ENCODE data around the gene CRY1. TPM values are rescaled to one million over a fixed set of nuclear protein-coding genes. Genes with fewer than 3 reads are reported as not detected.
A peak's percentile ranks its signal among the peaks of the same experiment; 100 is the strongest.

Gene CRY1
- total RNA-seq, 1 experiment from 2014 or later: 23.1 TPM

DNA sequence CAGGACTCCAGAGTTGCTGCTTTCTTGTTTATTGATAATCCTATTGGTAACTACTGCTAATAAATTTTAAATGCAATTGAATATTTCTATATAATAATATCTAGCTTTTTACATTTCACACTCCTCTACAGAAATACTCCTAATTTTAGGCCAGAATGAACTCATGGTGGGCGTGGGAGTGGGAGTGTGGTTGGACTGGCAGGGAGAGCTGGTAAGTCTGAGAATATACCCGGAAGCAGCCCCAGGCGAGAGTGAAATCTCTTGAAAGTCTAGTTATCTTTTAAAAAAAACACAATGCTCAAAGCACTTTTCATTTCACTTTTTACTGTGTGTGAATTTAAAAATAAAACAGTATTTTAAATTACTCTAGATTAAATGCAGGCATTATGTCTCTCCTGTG is 132.9 kb downstream of the CRY1 start:
- Mint-ChIP-seq H3K27me3 (ENCODE audit: low read depth) (no peaks in the 10 kb centered on the region), H3K27ac (no peak overlapping the region), H3K9me3 (no peaks in the 10 kb centered on the region), H3K4me3 (no peak overlapping the region), H3K4me1 (peaks cover 8% of the 10 kb centered on the region), H3K36me3 (no peaks in the 10 kb centered on the region)
- ATAC-seq (no peak), DNase-seq (ENCODE audit: low spot score) (no peak)
- ChIA-PET POLR2A (no interaction called here), CTCF (no interaction called here)
- TF ChIP-seq, protein P1, sequence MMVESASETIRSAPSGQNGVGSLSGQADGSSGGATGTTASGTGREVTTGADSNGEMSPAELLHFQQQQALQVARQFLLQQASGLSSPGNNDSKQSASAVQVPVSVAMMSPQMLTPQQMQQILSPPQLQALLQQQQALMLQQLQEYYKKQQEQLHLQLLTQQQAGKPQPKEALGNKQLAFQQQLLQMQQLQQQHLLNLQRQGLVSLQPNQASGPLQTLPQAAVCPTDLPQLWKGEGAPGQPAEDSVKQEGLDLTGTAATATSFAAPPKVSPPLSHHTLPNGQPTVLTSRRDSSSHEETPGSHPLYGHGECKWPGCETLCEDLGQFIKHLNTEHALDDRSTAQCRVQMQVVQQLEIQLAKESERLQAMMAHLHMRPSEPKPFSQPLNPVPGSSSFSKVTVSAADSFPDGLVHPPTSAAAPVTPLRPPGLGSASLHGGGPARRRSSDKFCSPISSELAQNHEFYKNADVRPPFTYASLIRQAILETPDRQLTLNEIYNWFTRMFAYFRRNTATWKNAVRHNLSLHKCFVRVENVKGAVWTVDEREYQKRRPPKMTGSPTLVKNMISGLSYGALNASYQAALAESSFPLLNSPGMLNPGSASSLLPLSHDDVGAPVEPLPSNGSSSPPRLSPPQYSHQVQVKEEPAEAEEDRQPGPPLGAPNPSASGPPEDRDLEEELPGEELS (CRISPR knock-in tag; IDR thresholded peaks at IDR 0.05): no peak
- TF ChIP-seq SP1 (CRISPR knock-in tag; conservative IDR thresholded peaks at IDR 0.05) (no peak), FOXK1 (CRISPR knock-in tag; IDR thresholded peaks at IDR 0.05) (no peak), SMAD3 (CRISPR knock-in tag; IDR thresholded peaks at IDR 0.05; ENCODE audit: borderline replicate concordance) (no peak), CREM (CRISPR knock-in tag; IDR thresholded peaks at IDR 0.05) (no peak), ZNF396 (CRISPR knock-in tag; IDR thresholded peaks at IDR 0.05; ENCODE audit: borderline replicate concordance) (no peak)
- TF ChIP-seq, protein P2, sequence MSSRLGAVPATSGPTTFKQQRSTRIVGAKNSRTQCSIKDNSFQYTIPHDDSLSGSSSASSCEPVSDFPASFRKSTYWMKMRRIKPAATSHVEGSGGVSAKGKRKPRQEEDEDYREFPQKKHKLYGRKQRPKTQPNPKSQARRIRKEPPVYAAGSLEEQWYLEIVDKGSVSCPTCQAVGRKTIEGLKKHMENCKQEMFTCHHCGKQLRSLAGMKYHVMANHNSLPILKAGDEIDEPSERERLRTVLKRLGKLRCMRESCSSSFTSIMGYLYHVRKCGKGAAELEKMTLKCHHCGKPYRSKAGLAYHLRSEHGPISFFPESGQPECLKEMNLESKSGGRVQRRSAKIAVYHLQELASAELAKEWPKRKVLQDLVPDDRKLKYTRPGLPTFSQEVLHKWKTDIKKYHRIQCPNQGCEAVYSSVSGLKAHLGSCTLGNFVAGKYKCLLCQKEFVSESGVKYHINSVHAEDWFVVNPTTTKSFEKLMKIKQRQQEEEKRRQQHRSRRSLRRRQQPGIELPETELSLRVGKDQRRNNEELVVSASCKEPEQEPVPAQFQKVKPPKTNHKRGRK (CRISPR knock-in tag; IDR thresholded peaks at IDR 0.05; ENCODE audit: borderline replicate concordance): no peak

DNA sequence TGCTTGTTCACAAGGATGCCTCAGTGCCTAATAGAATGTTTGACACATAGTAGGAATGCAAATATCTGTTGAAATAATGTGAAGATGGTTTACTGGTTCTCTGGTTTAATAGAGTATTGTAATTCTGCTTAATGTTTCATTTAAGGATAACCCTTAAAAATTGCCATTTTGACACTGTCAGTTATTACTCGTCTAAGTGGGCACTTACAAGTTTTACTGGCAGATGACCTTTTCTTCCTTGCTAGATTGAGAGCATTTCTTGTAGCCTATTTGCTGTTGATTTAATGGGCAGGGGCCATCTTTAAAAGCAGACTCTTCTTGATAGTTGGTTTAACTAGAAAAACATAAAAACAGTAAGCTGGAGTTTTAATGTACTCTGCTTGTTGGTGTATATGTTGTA is 135.8 kb downstream of the CRY1 start:
- POLR2A ChIA-PET: no interaction called here
- no peak for ATAC-seq
- no peaks in the 10 kb centered on the region for H3K9me3 Mint-ChIP-seq

DNA sequence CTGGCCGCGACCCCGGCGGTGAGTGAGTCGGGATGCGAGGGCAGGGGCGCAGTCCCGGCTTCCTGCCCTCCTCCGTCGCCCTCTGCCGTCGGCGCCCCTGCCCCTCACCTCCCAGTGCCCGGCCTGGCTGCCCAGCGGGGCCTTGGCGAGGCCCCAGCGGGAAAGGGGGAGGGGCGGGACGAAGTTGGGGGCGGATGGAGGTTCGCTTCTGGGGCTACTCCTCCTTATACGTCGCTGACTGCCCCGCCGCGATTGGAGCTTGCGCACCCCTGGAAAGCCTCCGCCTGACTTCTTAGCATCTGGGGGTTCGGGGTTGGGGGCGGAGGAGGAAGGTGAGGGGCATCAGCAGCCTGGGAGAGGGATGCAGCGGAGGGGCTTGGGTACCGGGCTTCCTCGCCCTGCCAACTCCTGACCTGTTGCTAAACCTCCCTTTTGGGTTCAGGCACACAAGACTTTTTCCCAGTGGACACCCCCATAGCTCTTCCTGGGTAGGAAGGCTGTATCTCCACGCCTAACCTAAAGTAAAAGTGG is 137.2 kb downstream of the CRY1 start:
- Mint-ChIP-seq H3K4me1 (peaks cover 8% of the 10 kb centered on the region), H3K9me3 (no peaks in the 10 kb centered on the region), H3K27ac (peak overlapping the region; percentile 94), H3K4me3 (peak overlapping the region; percentile 97), H3K27me3 (ENCODE audit: low read depth) (peaks cover 38% of the 10 kb centered on the region), H3K36me3 (no peaks in the 10 kb centered on the region)
- 0 out of 2 replicates have a peak, but pooled peaks have one; percentile 20 for TF ChIP-seq CREM (CRISPR knock-in tag; IDR thresholded peaks at IDR 0.05)
- TF ChIP-seq ETV6 (CRISPR knock-in tag; IDR thresholded peaks at IDR 0.05): peak; percentile 71
- 0 out of 2 replicates have a peak, but pooled peaks have one; percentile 4 for TF ChIP-seq SP1 (CRISPR knock-in tag; conservative IDR thresholded peaks at IDR 0.05)
- TF ChIP-seq ESRRA (CRISPR knock-in tag; IDR thresholded peaks at IDR 0.05; ENCODE audit: borderline replicate concordance): peak; percentile 20; the same call in 1 of the 2 replicates
- peak; percentile 13; the same call in 1 of the 2 replicates for TF ChIP-seq ZNF423 (CRISPR knock-in tag; IDR thresholded peaks at IDR 0.05)
- 0 out of 2 replicates have a peak, but pooled peaks have one; percentile 19 for TF ChIP-seq TEAD1 (CRISPR knock-in tag; IDR thresholded peaks at IDR 0.05)
- TF ChIP-seq, protein P3, sequence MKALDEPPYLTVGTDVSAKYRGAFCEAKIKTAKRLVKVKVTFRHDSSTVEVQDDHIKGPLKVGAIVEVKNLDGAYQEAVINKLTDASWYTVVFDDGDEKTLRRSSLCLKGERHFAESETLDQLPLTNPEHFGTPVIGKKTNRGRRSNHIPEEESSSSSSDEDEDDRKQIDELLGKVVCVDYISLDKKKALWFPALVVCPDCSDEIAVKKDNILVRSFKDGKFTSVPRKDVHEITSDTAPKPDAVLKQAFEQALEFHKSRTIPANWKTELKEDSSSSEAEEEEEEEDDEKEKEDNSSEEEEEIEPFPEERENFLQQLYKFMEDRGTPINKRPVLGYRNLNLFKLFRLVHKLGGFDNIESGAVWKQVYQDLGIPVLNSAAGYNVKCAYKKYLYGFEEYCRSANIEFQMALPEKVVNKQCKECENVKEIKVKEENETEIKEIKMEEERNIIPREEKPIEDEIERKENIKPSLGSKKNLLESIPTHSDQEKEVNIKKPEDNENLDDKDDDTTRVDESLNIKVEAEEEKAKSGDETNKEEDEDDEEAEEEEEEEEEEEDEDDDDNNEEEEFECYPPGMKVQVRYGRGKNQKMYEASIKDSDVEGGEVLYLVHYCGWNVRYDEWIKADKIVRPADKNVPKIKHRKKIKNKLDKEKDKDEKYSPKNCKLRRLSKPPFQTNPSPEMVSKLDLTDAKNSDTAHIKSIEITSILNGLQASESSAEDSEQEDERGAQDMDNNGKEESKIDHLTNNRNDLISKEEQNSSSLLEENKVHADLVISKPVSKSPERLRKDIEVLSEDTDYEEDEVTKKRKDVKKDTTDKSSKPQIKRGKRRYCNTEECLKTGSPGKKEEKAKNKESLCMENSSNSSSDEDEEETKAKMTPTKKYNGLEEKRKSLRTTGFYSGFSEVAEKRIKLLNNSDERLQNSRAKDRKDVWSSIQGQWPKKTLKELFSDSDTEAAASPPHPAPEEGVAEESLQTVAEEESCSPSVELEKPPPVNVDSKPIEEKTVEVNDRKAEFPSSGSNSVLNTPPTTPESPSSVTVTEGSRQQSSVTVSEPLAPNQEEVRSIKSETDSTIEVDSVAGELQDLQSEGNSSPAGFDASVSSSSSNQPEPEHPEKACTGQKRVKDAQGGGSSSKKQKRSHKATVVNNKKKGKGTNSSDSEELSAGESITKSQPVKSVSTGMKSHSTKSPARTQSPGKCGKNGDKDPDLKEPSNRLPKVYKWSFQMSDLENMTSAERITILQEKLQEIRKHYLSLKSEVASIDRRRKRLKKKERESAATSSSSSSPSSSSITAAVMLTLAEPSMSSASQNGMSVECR (CRISPR knock-in tag; IDR thresholded peaks at IDR 0.05; ENCODE audit: borderline replicate concordance): 0 out of 2 replicates have a peak, but pooled peaks have one; percentile 28
- no peak for TF ChIP-seq NR1H2 (CRISPR knock-in tag; IDR thresholded peaks at IDR 0.05)
- TF ChIP-seq, protein P4, sequence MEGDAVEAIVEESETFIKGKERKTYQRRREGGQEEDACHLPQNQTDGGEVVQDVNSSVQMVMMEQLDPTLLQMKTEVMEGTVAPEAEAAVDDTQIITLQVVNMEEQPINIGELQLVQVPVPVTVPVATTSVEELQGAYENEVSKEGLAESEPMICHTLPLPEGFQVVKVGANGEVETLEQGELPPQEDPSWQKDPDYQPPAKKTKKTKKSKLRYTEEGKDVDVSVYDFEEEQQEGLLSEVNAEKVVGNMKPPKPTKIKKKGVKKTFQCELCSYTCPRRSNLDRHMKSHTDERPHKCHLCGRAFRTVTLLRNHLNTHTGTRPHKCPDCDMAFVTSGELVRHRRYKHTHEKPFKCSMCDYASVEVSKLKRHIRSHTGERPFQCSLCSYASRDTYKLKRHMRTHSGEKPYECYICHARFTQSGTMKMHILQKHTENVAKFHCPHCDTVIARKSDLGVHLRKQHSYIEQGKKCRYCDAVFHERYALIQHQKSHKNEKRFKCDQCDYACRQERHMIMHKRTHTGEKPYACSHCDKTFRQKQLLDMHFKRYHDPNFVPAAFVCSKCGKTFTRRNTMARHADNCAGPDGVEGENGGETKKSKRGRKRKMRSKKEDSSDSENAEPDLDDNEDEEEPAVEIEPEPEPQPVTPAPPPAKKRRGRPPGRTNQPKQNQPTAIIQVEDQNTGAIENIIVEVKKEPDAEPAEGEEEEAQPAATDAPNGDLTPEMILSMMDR (IDR thresholded peaks at IDR 0.05): no peak
- TF ChIP-seq ZNF671 (CRISPR knock-in tag; IDR thresholded peaks at IDR 0.05): no peak
- TF ChIP-seq, protein P5, sequence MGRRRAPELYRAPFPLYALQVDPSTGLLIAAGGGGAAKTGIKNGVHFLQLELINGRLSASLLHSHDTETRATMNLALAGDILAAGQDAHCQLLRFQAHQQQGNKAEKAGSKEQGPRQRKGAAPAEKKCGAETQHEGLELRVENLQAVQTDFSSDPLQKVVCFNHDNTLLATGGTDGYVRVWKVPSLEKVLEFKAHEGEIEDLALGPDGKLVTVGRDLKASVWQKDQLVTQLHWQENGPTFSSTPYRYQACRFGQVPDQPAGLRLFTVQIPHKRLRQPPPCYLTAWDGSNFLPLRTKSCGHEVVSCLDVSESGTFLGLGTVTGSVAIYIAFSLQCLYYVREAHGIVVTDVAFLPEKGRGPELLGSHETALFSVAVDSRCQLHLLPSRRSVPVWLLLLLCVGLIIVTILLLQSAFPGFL (CRISPR knock-in tag; IDR thresholded peaks at IDR 0.05; ENCODE audit: borderline replicate concordance): no peak
- ATAC-seq (peak; percentile 76), DNase-seq (ENCODE audit: low spot score) (no peak)
- ChIA-PET POLR2A (interaction anchor here (0.9 to 1.7 kb wide), 3 partner anchors 31 to 375 kb away, joined by 3 to 6 read pairs (median 4); partner anchors contain the start of gene MTERF2), CTCF (interaction anchor here (1.0 to 2.9 kb wide), 5 partner anchors 37 to 598 kb away, joined by 3 to 18 read pairs (median 10); partner anchors contain the start of genes CRY1 and POLR3B)

More for the DNA sequence above, 135.8 kb downstream of the CRY1 start:
- peak overlapping the region; percentile 97 for H3K4me3 Mint-ChIP-seq
- H3K27me3 Mint-ChIP-seq (ENCODE audit: low read depth): peaks cover 23% of the 10 kb centered on the region
- TF ChIP-seq ZBTB21 (CRISPR knock-in tag; IDR thresholded peaks at IDR 0.05; ENCODE audit: borderline replicate concordance) (no peak), NR3C1 (CRISPR knock-in tag; conservative IDR thresholded peaks at IDR 0.05; ENCODE audit: low read depth) (no peak), SMAD4 (CRISPR knock-in tag; IDR thresholded peaks at IDR 0.05) (no peak), ZNF219 (CRISPR knock-in tag; IDR thresholded peaks at IDR 0.05; ENCODE audit: borderline replicate concordance) (no peak), CREB1 (CRISPR knock-in tag; IDR thresholded peaks at IDR 0.05) (no peak), JAZF1 (CRISPR knock-in tag; IDR thresholded peaks at IDR 0.05) (no peak), CREM (CRISPR knock-in tag; IDR thresholded peaks at IDR 0.05) (no peak), ZNF423 (CRISPR knock-in tag; IDR thresholded peaks at IDR 0.05) (no peak)
- TF ChIP-seq, protein P6, sequence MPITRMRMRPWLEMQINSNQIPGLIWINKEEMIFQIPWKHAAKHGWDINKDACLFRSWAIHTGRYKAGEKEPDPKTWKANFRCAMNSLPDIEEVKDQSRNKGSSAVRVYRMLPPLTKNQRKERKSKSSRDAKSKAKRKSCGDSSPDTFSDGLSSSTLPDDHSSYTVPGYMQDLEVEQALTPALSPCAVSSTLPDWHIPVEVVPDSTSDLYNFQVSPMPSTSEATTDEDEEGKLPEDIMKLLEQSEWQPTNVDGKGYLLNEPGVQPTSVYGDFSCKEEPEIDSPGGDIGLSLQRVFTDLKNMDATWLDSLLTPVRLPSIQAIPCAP (CRISPR knock-in tag; IDR thresholded peaks at IDR 0.05): no peak
- no peaks in the 10 kb centered on the region for H3K36me3 Mint-ChIP-seq
- H3K27ac Mint-ChIP-seq: no peak overlapping the region
- CTCF ChIA-PET: no interaction called here
- no peak for DNase-seq (ENCODE audit: low spot score)
- peaks cover 8% of the 10 kb centered on the region for H3K4me1 Mint-ChIP-seq

All from WTC11 (cell line).